HG02885 (cell line): ENCODE results near the gene DPP7.

ENCODE experiments used
- ATAC-seq: cut with Tn5 transposase; IDR thresholded peaks from one replicate; pipeline ENCODE4 v1.9.1; 2021; ENCODE audit warnings: mild to moderate bottlenecking; ENCODE audit not compliant: unreplicated experiment, poor library complexity

The DPP7 gene

DNA sequence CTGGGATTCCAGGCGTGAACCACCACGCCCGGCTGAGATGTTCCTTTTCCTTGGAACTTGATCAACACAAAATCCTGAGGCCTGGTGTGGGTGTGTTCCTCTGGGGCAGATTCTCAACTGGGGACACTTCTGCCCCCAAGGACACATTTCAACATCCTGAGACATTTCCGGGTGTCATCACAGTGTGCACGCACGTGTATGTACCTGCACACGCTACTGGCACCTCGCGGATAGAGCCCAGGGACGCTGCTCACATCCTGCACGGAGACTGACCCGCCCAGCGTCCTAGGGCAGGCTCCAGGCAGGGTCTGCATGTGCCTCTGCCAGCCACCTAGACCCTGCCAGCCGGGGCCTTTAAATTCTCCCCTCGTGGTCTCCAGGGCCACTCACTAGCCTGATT lies 52.1 kb downstream of the DPP7 start:
- ATAC-seq, result no peak
